Right lobe of liver (tissue), 4 donors: ENCODE results near the gene ABHD5.

Experiments
- POLR2A ChIP-seq: fragments of 450-650 bp; IDR thresholded peaks from one replicate; pipeline ENCODE4 v1.6.1; 2017; ENCODE audit warnings: antibody characterized with exemption, mild to moderate bottlenecking
- TF ChIP-seq, protein P1 (sequence below), 4 donors: fragments of 200-600 bp in 3 of 4; fragments of 450-650 bp in 1 of 4; IDR thresholded peaks; one replicate each; pipeline versions ENCODE4 v1.5.1 to v1.8.0; 2016 to 2022; ENCODE audit warnings: antibody characterized with exemption in 4 of 4, mild to moderate bottlenecking in 2 of 4
- donor health status: DM: no; HTN: no; CAD: no.
- donor health status: DM: no; HTN: no; CAD: no.
- donor health status: DM: no; HTN: yes; CAD: no.

DNA sequence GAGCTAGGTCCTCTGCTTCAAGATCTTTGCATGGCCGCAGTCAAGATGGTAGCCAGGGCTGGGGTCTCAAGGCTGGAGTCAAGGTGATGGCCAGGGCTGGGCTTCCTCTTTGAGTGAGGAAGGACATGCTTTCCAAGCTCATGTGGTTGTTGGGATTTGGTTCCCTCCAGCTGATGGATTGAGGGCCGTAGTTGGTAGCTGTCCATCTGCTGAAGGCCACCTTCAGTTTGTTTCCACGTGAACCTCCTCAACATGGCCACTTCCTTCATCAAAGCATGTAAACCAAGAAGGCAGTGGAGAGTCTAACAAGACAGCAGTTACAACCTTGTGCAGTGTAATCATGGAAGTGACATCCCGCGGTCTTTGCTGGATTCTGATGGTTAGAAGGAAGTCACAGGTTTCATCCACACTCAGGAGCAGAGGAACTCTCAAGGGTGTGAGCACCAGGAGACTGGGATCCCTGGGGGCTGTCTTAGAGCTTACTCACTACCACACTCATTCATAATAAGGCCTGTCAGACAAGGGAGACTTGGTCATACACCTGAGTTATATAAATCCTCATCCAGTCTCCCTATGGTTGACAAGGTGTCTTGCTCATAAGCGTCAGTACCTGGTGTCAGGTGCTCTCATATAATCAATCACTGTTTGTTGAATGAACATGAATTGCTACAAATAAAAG is 42.1 kb downstream of the ABHD5 start:
- TF ChIP-seq, protein P1, sequence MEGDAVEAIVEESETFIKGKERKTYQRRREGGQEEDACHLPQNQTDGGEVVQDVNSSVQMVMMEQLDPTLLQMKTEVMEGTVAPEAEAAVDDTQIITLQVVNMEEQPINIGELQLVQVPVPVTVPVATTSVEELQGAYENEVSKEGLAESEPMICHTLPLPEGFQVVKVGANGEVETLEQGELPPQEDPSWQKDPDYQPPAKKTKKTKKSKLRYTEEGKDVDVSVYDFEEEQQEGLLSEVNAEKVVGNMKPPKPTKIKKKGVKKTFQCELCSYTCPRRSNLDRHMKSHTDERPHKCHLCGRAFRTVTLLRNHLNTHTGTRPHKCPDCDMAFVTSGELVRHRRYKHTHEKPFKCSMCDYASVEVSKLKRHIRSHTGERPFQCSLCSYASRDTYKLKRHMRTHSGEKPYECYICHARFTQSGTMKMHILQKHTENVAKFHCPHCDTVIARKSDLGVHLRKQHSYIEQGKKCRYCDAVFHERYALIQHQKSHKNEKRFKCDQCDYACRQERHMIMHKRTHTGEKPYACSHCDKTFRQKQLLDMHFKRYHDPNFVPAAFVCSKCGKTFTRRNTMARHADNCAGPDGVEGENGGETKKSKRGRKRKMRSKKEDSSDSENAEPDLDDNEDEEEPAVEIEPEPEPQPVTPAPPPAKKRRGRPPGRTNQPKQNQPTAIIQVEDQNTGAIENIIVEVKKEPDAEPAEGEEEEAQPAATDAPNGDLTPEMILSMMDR (IDR thresholded peaks at IDR 0.05): no peak
- no peak for TF ChIP-seq POLR2A
